Liver (tissue), 9 donors: Measurements from ENCODE around the gene IGSF3. TPM values are rescaled to one million over a fixed set of nuclear protein-coding genes. Genes with fewer than 3 reads are reported as not detected.

Experiments
- DNase-seq: peaks from one replicate; pipeline ENCODE4 v3.0.0-alpha.2; 2017; ENCODE audit warnings: low spot score
- H3K27ac ChIP-seq, 2 donors: one replicate each; pipeline ENCODE4 v1.7.0; 2013; ENCODE audit warnings: inconsistent platforms in 2 of 2, low read length in 2 of 2, control low read depth in 1 of 2, low read depth in 1 of 2, mild to moderate bottlenecking in 1 of 2
- H3K27me3 ChIP-seq, 4 donors: one replicate each; pipeline versions ENCODE4 v1.6.1 to v1.7.0; 2013; ENCODE audit warnings: low read length in 3 of 4, inconsistent platforms in 1 of 4, mild to moderate bottlenecking in 1 of 4, moderate library complexity in 1 of 4; ENCODE audit not compliant: control insufficient read depth in 4 of 4, insufficient read depth in 4 of 4
- H3K36me3 ChIP-seq, 4 donors: one replicate each; pipeline versions ENCODE4 v1.6.1 to v1.7.0; 2013; ENCODE audit warnings: low read length in 3 of 4, mild to moderate bottlenecking in 3 of 4, low read depth in 1 of 4, moderate library complexity in 1 of 4; ENCODE audit not compliant: control insufficient read depth in 4 of 4, insufficient read depth in 3 of 4
- H3K4me1 ChIP-seq, 4 donors: one replicate each; pipeline versions ENCODE4 v1.6.1 to v1.7.0; 2013; ENCODE audit warnings: low read length in 3 of 4, mild to moderate bottlenecking in 3 of 4, moderate library complexity in 1 of 4; ENCODE audit not compliant: control insufficient read depth in 4 of 4, insufficient read depth in 4 of 4
- H3K4me3 ChIP-seq, 3 donors: one replicate each; pipeline versions ENCODE4 v1.6.1 to v1.7.0; 2013; ENCODE audit warnings: low read length in 3 of 3, control low read depth in 1 of 3, low read depth in 1 of 3, mild to moderate bottlenecking in 1 of 3
- H3K9ac ChIP-seq, 2 donors: one replicate each; pipeline ENCODE4 v1.7.0; 2013; ENCODE audit warnings: low read length in 2 of 2, mild to moderate bottlenecking in 2 of 2, moderate library complexity in 2 of 2, control low read depth in 1 of 2, low read depth in 1 of 2
- H3K9me3 ChIP-seq, 4 donors: one replicate each; pipeline versions ENCODE4 v1.6.1 to v1.7.0; 2013; ENCODE audit warnings: low read length in 3 of 4; ENCODE audit not compliant: control insufficient read depth in 4 of 4
- CTCF ChIP-seq: fragments of 150-350 bp; IDR thresholded peaks from 2 replicates; pipeline ENCODE4 v1.5.1; 2017; ENCODE audit warnings: improper control_type of control experiment, low read depth, low read length; ENCODE audit not compliant: missing input control
- EGR1 ChIP-seq, 2 donors: IDR thresholded peaks; 2 replicates each; pipeline ENCODE4 v1.6.1; 2016 to 2018; ENCODE audit warnings: antibody characterized with exemption in 2 of 2, low read depth in 2 of 2
- FOXA1 ChIP-seq: IDR thresholded peaks from 2 replicates; pipeline ENCODE4 v1.6.1; 2016; ENCODE audit warnings: antibody characterized with exemption
- FOXA2 ChIP-seq: IDR thresholded peaks from 2 replicates; pipeline ENCODE4 v1.6.1; 2016; ENCODE audit warnings: antibody characterized with exemption
- HNF4A ChIP-seq, 2 donors: conservative IDR thresholded peaks; 2 replicates each; pipeline ENCODE4 v1.6.1; 2016; ENCODE audit warnings: antibody characterized with exemption in 2 of 2, mild to moderate bottlenecking in 2 of 2
- HNF4G ChIP-seq: IDR thresholded peaks from 2 replicates; pipeline ENCODE4 v1.6.1; 2016; ENCODE audit warnings: antibody characterized with exemption
- JUND ChIP-seq, 2 donors: IDR thresholded peaks; 2 replicates each; pipeline ENCODE4 v1.6.1; 2016; ENCODE audit warnings: antibody characterized with exemption in 2 of 2
- NR2F2 ChIP-seq: IDR thresholded peaks from 2 replicates; pipeline ENCODE4 v1.6.1; 2016; ENCODE audit warnings: antibody characterized with exemption
- RAD21 ChIP-seq, 2 donors: IDR thresholded peaks; 2 replicates each; pipeline ENCODE4 v1.6.1; 2016; ENCODE audit warnings: antibody characterized with exemption in 2 of 2, mild to moderate bottlenecking in 2 of 2
- RXRA ChIP-seq, 2 donors: IDR thresholded peaks; 2 replicates each; pipeline ENCODE4 v1.6.1; 2017 to 2018; ENCODE audit warnings: antibody characterized with exemption in 2 of 2, mild to moderate bottlenecking in 1 of 2
- ZBTB33 ChIP-seq: IDR thresholded peaks from 2 replicates; pipeline ENCODE4 v1.6.1; 2016; ENCODE audit warnings: antibody characterized with exemption
- WGBS: extraction: QIAGEN DNeasy Blood & Tissue Kit; methylation state at CpG from one replicate; pipeline ENCODE4 v1.1.7; 2013; 5-methylcytosine and 5-hydroxymethylcytosine counted together
- polyA plus RNA-seq, 2 donors: library from polyadenylated mRNA; stranded (reverse) in 1 of 2; unstranded in 1 of 2; fragments of 200-250 nt in 1 of 2; fragments of >200 nt in 1 of 2; fragmentation: Nextera tagmentation in 1 of 2; extraction: Ambion mirVana in 1 of 2; gene quantifications; one replicate each; pipeline versions ENCODE4 v1.2.1 to v1.2.3, GENCODE V29; 2013 to 2015
- total RNA-seq, 2 donors: library from RNA; depleted of rRNA; stranded (reverse); fragments of >200 nt; gene quantifications; one replicate each; pipeline ENCODE4 v1.2.3, GENCODE V29; 2014
- TF ChIP-seq, protein P1 (sequence below): IDR thresholded peaks from 2 replicates; pipeline ENCODE4 v1.6.1; 2016; ENCODE audit warnings: antibody characterized with exemption
- TF ChIP-seq, protein P2 (sequence below): IDR thresholded peaks from 2 replicates; pipeline ENCODE4 v1.6.1; 2016; ENCODE audit warnings: antibody characterized with exemption, mild to moderate bottlenecking
- donor health status: healthy.
- donor health status: healthy.
- donor health status: healthy.
- donor health status: healthy.
- donor health status: healthy.

Gene IGSF3
- total RNA-seq (1 to 10 TPM in 1 of 2 donors, under 1 TPM in 1; 0.92 to 5.4 TPM), polyA plus RNA-seq (under 1 TPM; 0.14 to 0.44 TPM)

GRCh38 chr1:116667575-116668105 lies at the start of gene IGSF3:
TSS of gene IGSF3 (minus strand) at chr1:116667733. CDS start at chr1:116666326, 1,407 bp downstream.
- DNase-seq = peak; percentile 80
- H3K9me3 ChIP-seq = no peaks in the 10 kb centered on the region
- no peak within 1 kb of the TSS for H3K27ac ChIP-seq
- no peak within 1 kb of the TSS for H3K9ac ChIP-seq
- H3K4me1 ChIP-seq = peaks cover 3 to 11% (median 4%) of the 10 kb centered on the region in 4 donors
- H3K27me3 ChIP-seq = peaks cover 0 to 13% (median 0%) of the 10 kb centered on the region in 4 donors
- 4% methylated on average over 58 of the region's 58 CpGs for WGBS
- TF ChIP-seq JUND (IDR thresholded peaks at IDR 0.05) (no peak), FOXA2 (no peak), HNF4A (conservative IDR thresholded peaks at IDR 0.05) (no peak), ZBTB33 (no peak), EGR1 (IDR thresholded peaks at IDR 0.05; ENCODE audit: low read depth in 2 of 2) (no peak), HNF4G (no peak), FOXA1 (no peak), NR2F2 (no peak), RXRA (IDR thresholded peaks at IDR 0.05) (no peak), RAD21 (IDR thresholded peaks at IDR 0.05) (no peak), CTCF (no peak)
- TF ChIP-seq, protein P1, sequence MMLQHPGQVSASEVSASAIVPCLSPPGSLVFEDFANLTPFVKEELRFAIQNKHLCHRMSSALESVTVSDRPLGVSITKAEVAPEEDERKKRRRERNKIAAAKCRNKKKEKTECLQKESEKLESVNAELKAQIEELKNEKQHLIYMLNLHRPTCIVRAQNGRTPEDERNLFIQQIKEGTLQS = no peak
- H3K36me3 ChIP-seq = no peaks in the 10 kb centered on the region
- H3K4me3 ChIP-seq = peak within 1 kb of the TSS in 2 of 3 donors; percentile 48 to 75

GRCh38 chr1:116717318-116717717 lies 49.8 kb upstream of the IGSF3 start:
- TF ChIP-seq RAD21 (IDR thresholded peaks at IDR 0.05) (no peak), FOXA2 (no peak), HNF4G (no peak)
- TF ChIP-seq, protein P2, sequence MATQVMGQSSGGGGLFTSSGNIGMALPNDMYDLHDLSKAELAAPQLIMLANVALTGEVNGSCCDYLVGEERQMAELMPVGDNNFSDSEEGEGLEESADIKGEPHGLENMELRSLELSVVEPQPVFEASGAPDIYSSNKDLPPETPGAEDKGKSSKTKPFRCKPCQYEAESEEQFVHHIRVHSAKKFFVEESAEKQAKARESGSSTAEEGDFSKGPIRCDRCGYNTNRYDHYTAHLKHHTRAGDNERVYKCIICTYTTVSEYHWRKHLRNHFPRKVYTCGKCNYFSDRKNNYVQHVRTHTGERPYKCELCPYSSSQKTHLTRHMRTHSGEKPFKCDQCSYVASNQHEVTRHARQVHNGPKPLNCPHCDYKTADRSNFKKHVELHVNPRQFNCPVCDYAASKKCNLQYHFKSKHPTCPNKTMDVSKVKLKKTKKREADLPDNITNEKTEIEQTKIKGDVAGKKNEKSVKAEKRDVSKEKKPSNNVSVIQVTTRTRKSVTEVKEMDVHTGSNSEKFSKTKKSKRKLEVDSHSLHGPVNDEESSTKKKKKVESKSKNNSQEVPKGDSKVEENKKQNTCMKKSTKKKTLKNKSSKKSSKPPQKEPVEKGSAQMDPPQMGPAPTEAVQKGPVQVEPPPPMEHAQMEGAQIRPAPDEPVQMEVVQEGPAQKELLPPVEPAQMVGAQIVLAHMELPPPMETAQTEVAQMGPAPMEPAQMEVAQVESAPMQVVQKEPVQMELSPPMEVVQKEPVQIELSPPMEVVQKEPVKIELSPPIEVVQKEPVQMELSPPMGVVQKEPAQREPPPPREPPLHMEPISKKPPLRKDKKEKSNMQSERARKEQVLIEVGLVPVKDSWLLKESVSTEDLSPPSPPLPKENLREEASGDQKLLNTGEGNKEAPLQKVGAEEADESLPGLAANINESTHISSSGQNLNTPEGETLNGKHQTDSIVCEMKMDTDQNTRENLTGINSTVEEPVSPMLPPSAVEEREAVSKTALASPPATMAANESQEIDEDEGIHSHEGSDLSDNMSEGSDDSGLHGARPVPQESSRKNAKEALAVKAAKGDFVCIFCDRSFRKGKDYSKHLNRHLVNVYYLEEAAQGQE = no peak
- TF ChIP-seq, protein P1 = no peak
- 49% methylated on average over 3 of the region's 3 CpGs for WGBS
- Histone ChIP-seq H3K4me1 (no peaks in the 10 kb centered on the region), H3K4me3 (no peak overlapping the region), H3K9ac (no peak overlapping the region), H3K27ac (no peak overlapping the region), H3K9me3 (no peaks in the 10 kb centered on the region), H3K27me3 (no peaks in the 10 kb centered on the region), H3K36me3 (no peaks in the 10 kb centered on the region)
- no peak for DNase-seq
